HEK293 (cell line): ENCODE measurements around the gene PCSK1N.

Experiments used
- FEZF1 ChIP-seq: fragments of 450-650 bp; formaldehyde crosslinking; IDR thresholded peaks from 2 replicates; pipeline ENCODE4 v1.5.1; 2016; ENCODE audit warnings: missing biosample characterization, missing genetic modification characterization
- PRDM10 ChIP-seq: fragments of 450-650 bp; formaldehyde crosslinking; IDR thresholded peaks from 2 replicates; pipeline ENCODE4 v1.5.1; 2016; ENCODE audit warnings: missing biosample characterization, missing genetic modification characterization
- SP3 ChIP-seq: fragments of 450-650 bp; formaldehyde crosslinking; IDR thresholded peaks from 2 replicates; pipeline ENCODE4 v1.5.1; 2016; ENCODE audit warnings: missing biosample characterization, missing genetic modification characterization
- SP7 ChIP-seq: fragments of 450-650 bp; formaldehyde crosslinking; IDR thresholded peaks from 2 replicates; pipeline ENCODE4 v1.5.1; 2016; ENCODE audit warnings: missing biosample characterization, missing genetic modification characterization
- TCF7L2 ChIP-seq: IDR thresholded peaks from 2 replicates; pipeline ENCODE4 v1.6.1; 2011; ENCODE audit warnings: low read depth, mild to moderate bottlenecking, inconsistent platforms, low read length, moderate library complexity, borderline replicate concordance
- YY1 ChIP-seq: fragments of 450-650 bp; formaldehyde crosslinking; IDR thresholded peaks from 2 replicates; pipeline ENCODE4 v1.5.1; 2018; ENCODE audit warnings: missing biosample characterization, missing genetic modification characterization
- YY2 ChIP-seq: fragments of 450-650 bp; formaldehyde crosslinking; IDR thresholded peaks from 2 replicates; pipeline ENCODE4 v1.5.1; 2016; ENCODE audit warnings: missing biosample characterization, missing genetic modification characterization
- ZBTB17 ChIP-seq: fragments of 450-650 bp; formaldehyde crosslinking; IDR thresholded peaks from 2 replicates; pipeline ENCODE4 v1.5.1; 2016; ENCODE audit warnings: missing biosample characterization, missing genetic modification characterization
- ZBTB21 ChIP-seq: fragments of 450-650 bp; formaldehyde crosslinking; IDR thresholded peaks from 2 replicates; pipeline ENCODE4 v1.5.1; 2017; ENCODE audit warnings: missing biosample characterization, missing genetic modification characterization
- ZBTB26 ChIP-seq: fragments of 450-650 bp; formaldehyde crosslinking; optimal IDR thresholded peaks from 2 replicates; pipeline ENCODE3; 2016; ENCODE audit warnings: missing biosample characterization, mild to moderate bottlenecking, missing genetic modification characterization
- ZIC2 ChIP-seq: fragments of 450-650 bp; formaldehyde crosslinking; IDR thresholded peaks from 2 replicates; pipeline ENCODE4 v1.5.1; 2016; ENCODE audit warnings: missing biosample characterization, missing genetic modification characterization
- ZNF184 ChIP-seq: fragments of 450-650 bp; IDR thresholded peaks from 2 replicates; pipeline ENCODE4 v1.5.1; 2018; ENCODE audit warnings: missing biosample characterization, mild to moderate bottlenecking, missing genetic modification characterization
- ZNF26 ChIP-seq: fragments of 450-650 bp; formaldehyde crosslinking; IDR thresholded peaks from 2 replicates; pipeline ENCODE4 v1.5.1; 2016; ENCODE audit warnings: missing biosample characterization, missing genetic modification characterization
- ZNF324 ChIP-seq: fragments of 450-650 bp; formaldehyde crosslinking; IDR thresholded peaks from 2 replicates; pipeline ENCODE4 v1.5.1; 2016; ENCODE audit warnings: missing biosample characterization, missing genetic modification characterization
- ZNF341 ChIP-seq: fragments of 450-650 bp; formaldehyde crosslinking; IDR thresholded peaks from 2 replicates; pipeline ENCODE4; 2016; ENCODE audit warnings: low read depth, missing biosample characterization, missing genetic modification characterization
- ZNF354C ChIP-seq: fragments of 450-650 bp; formaldehyde crosslinking; IDR thresholded peaks from 2 replicates; pipeline ENCODE4 v1.5.1; 2016; ENCODE audit warnings: missing biosample characterization, missing genetic modification characterization, low read depth, borderline replicate concordance
- ZNF366 ChIP-seq: fragments of 450-650 bp; formaldehyde crosslinking; conservative IDR thresholded peaks from 2 replicates; pipeline ENCODE4 v1.5.1; 2016; ENCODE audit warnings: missing biosample characterization, missing genetic modification characterization
- ZNF518A ChIP-seq: fragments of 450-650 bp; formaldehyde crosslinking; conservative IDR thresholded peaks from 2 replicates; pipeline ENCODE4 v1.5.1; 2016; ENCODE audit warnings: low read depth, missing biosample characterization, missing genetic modification characterization
- ZNF530 ChIP-seq: fragments of 450-650 bp; formaldehyde crosslinking; IDR thresholded peaks from 2 replicates; pipeline ENCODE4 v1.5.1; 2016; ENCODE audit warnings: low read depth, missing biosample characterization, missing genetic modification characterization
- ZNF544 ChIP-seq: fragments of 450-650 bp; formaldehyde crosslinking; IDR thresholded peaks from 2 replicates; pipeline ENCODE4 v1.5.0; 2017; ENCODE audit warnings: missing biosample characterization, missing genetic modification characterization
- ZNF580 ChIP-seq: fragments of 450-650 bp; formaldehyde crosslinking; IDR thresholded peaks from 2 replicates; pipeline ENCODE4 v1.5.1; 2016; ENCODE audit warnings: missing biosample characterization, missing genetic modification characterization
- ZNF645 ChIP-seq: fragments of 450-650 bp; formaldehyde crosslinking; IDR thresholded peaks from 2 replicates; pipeline ENCODE4; 2016; ENCODE audit warnings: missing biosample characterization, missing genetic modification characterization
- ZNF664 ChIP-seq: fragments of 450-650 bp; formaldehyde crosslinking; IDR thresholded peaks from 2 replicates; pipeline ENCODE4 v1.5.1; 2016; ENCODE audit warnings: missing biosample characterization, missing genetic modification characterization
- ZNF843 ChIP-seq: fragments of 450-650 bp; formaldehyde crosslinking; IDR thresholded peaks from 2 replicates; pipeline ENCODE4 v1.5.1; 2016; ENCODE audit warnings: missing biosample characterization, missing genetic modification characterization
- ZSCAN4 ChIP-seq: fragments of 450-650 bp; formaldehyde crosslinking; IDR thresholded peaks from 2 replicates; pipeline ENCODE4 v1.5.1; 2017; ENCODE audit warnings: missing biosample characterization, missing genetic modification characterization

PCSK1N gene

GRCh38 chrX:48801280-48802088 lies 33.9 kb downstream of the PCSK1N start, which contains the start of gene HDAC6 (continued):
- 0 out of 2 replicates have a peak, but pooled peaks have one; percentile 19 for TF ChIP-seq ZNF518A
- TF ChIP-seq ZBTB21 (tag by site-specific recombination), result peak; percentile 93
- no peak for TF ChIP-seq TCF7L2
- TF ChIP-seq ZBTB26 (tag by site-specific recombination), result peak; percentile 92
- no peak for TF ChIP-seq ZNF366
- peak; percentile 70 for TF ChIP-seq ZNF580
- no peak for TF ChIP-seq YY1 (tag by site-specific recombination)
- no peak for TF ChIP-seq ZNF530 (tag by site-specific recombination)
- peak; percentile 92 for TF ChIP-seq ZNF324 (tag by site-specific recombination)
- TF ChIP-seq ZSCAN4 (tag by site-specific recombination), result no peak
- peak; percentile 88; the same call in 1 of the 2 replicates for TF ChIP-seq ZNF341 (tag by site-specific recombination)
- no peak for TF ChIP-seq ZNF664 (tag by site-specific recombination)
- peak; percentile 62 for TF ChIP-seq PRDM10 (tag by site-specific recombination)
- no peak for TF ChIP-seq ZNF354C (tag by site-specific recombination)
- TF ChIP-seq ZNF184, result no peak
- TF ChIP-seq ZBTB17 (tag by site-specific recombination), result peak; percentile 86
- no peak for TF ChIP-seq ZNF26 (tag by site-specific recombination)
- no peak for TF ChIP-seq FEZF1
- peak; percentile 83 for TF ChIP-seq SP7
- TF ChIP-seq ZNF645 (tag by site-specific recombination), result no peak
- 0 out of 2 replicates have a peak, but pooled peaks have one; percentile 21 for TF ChIP-seq ZNF843 (tag by site-specific recombination)
- TF ChIP-seq SP3 (tag by site-specific recombination), result peak; percentile 94
- peak; percentile 70; the same call in 1 of the 2 replicates for TF ChIP-seq ZIC2 (tag by site-specific recombination)
- no peak for TF ChIP-seq ZNF544
- TF ChIP-seq YY2 (tag by site-specific recombination), result no peak; the same call in 1 of the 2 replicates
